GM23338 (cell line): Measurements from ENCODE around the gene CCDC50. TPM values are rescaled to one million over a fixed set of nuclear protein-coding genes. Genes with fewer than 3 reads are reported as not detected.

Experiments used
- ATAC-seq: fragments of 200-7000 bp; cut with Tn5 transposase; 3 replicates; pipeline ENCODE4 v1.9.1; 2020
- DNase-seq: peaks from one replicate; pipeline ENCODE4 v3.0.0-alpha.2; 2015; ENCODE audit warnings: low spot score
- H2AFZ ChIP-seq: fragments of 200-600 bp; sonication (generic); 2 replicates; pipeline ENCODE4 v1.8.0; 2016; ENCODE audit warnings: antibody characterized with exemption, mild to moderate bottlenecking, moderate library complexity
- H3F3A ChIP-seq: fragments of 200-600 bp; sonication (generic); replicated peaks from 2 replicates; pipeline ENCODE4 v1.8.0; 2017; ENCODE audit warnings: antibody characterized with exemption, mixed run types, low read depth
- H3K27ac ChIP-seq: fragments of 200-600 bp; sonication (generic); 2 replicates; pipeline ENCODE4 v1.6.1; 2016; ENCODE audit warnings: low read depth
- H3K27me3 ChIP-seq: fragments of 200-600 bp; sonication (generic); 2 replicates; pipeline ENCODE4 v1.8.0; 2016; ENCODE audit warnings: mild to moderate bottlenecking, mixed run types, moderate library complexity; ENCODE audit not compliant: insufficient read depth
- H3K36me3 ChIP-seq: fragments of 200-600 bp; sonication (generic); 2 replicates; pipeline ENCODE4 v1.8.0; 2016; ENCODE audit warnings: mild to moderate bottlenecking; ENCODE audit not compliant: insufficient read depth
- H3K4me1 ChIP-seq: fragments of 200-600 bp; sonication (generic); 2 replicates; pipeline ENCODE4 v1.8.0; 2016; ENCODE audit warnings: mild to moderate bottlenecking, moderate library complexity; ENCODE audit not compliant: insufficient read depth
- H3K4me2 ChIP-seq: fragments of 200-600 bp; sonication (generic); 2 replicates; pipeline ENCODE4 v1.7.1; 2017; ENCODE audit warnings: mixed run types
- H3K4me3 ChIP-seq: fragments of 200-600 bp; sonication (generic); 2 replicates; pipeline ENCODE4 v1.6.1; 2016; ENCODE audit warnings: mixed run types
- H3K79me2 ChIP-seq: fragments of 200-600 bp; sonication (generic); replicated peaks from 2 replicates; pipeline ENCODE4 v1.8.0; 2017; ENCODE audit warnings: mild to moderate bottlenecking; ENCODE audit not compliant: insufficient read depth
- H3K9me2 ChIP-seq: fragments of 200-600 bp; sonication (generic); 2 replicates; pipeline ENCODE4 v1.8.0; 2017; ENCODE audit not compliant: insufficient read depth
- H4K20me1 ChIP-seq: fragments of 200-600 bp; sonication (generic); replicated peaks from 2 replicates; pipeline ENCODE4 v1.8.0; 2017; ENCODE audit warnings: mild to moderate bottlenecking; ENCODE audit not compliant: insufficient read depth
- H3K27ac Mint-ChIP-seq: 2 replicates; pipeline ENCODE4 v1.8.0; 2020; ENCODE audit warnings: inconsistent platforms, mild to moderate bottlenecking, moderate library complexity, mixed read lengths
- H3K27me3 Mint-ChIP-seq: 3 replicates; pipeline ENCODE4 v1.8.0; 2022; ENCODE audit warnings: low read depth, mild to moderate bottlenecking, moderate library complexity, mixed read lengths, inconsistent platforms; ENCODE audit not compliant: insufficient read depth, poor library complexity
- H3K36me3 Mint-ChIP-seq: 3 replicates; pipeline ENCODE4 v1.8.0; 2021; ENCODE audit warnings: low read depth, mild to moderate bottlenecking, inconsistent platforms, moderate library complexity, mixed read lengths
- H3K4me1 Mint-ChIP-seq: 3 replicates; pipeline ENCODE4 v1.8.0; 2020; ENCODE audit warnings: mild to moderate bottlenecking, inconsistent platforms, mixed read lengths
- H3K4me3 Mint-ChIP-seq: 3 replicates; pipeline ENCODE4 v1.8.0; 2021; ENCODE audit warnings: moderate library complexity, mild to moderate bottlenecking, inconsistent platforms, mixed read lengths
- H3K9me3 Mint-ChIP-seq: 3 replicates; pipeline ENCODE4 v1.8.0; 2020; ENCODE audit warnings: moderate library complexity, mild to moderate bottlenecking, inconsistent platforms, mixed read lengths
- CTCF ChIP-seq, 2 experiments: fragments of 200-600 bp in 1 of 2; sonication (generic) in 1 of 2; conservative IDR thresholded peaks; 2 replicates each; pipeline versions ENCODE4 v1.5.1 to v1.6.1; 2016 to 2017; ENCODE audit warnings: antibody characterized with exemption in 2 of 2, low read depth in 2 of 2, mild to moderate bottlenecking in 2 of 2, moderate library complexity in 1 of 2
- POLR2AphosphoS5 ChIP-seq: IDR thresholded peaks from 2 replicates; pipeline ENCODE4 v1.6.1; 2016; ENCODE audit warnings: antibody characterized with exemption, low read depth
- REST ChIP-seq: IDR thresholded peaks from one replicate; pipeline ENCODE4 v1.6.1; 2018; ENCODE audit warnings: antibody characterized with exemption; ENCODE audit not compliant: unreplicated experiment
- ZNF462 ChIP-seq: fragments of 250-450 bp; sonication (Bioruptor Pico); IDR thresholded peaks from 2 replicates; pipeline ENCODE4 v1.5.0; 2020; ENCODE audit warnings: mild to moderate bottlenecking, moderate library complexity
- polyA plus RNA-seq: library from polyadenylated mRNA; unstranded; fragments of >200 nt; fragmentation: Nextera tagmentation; extraction: Ambion mirVana; gene quantifications from 2 replicates; pipeline ENCODE4 v1.2.1, GENCODE V29; 2016
- total RNA-seq: library from RNA; depleted of rRNA; stranded (reverse); fragments of >200 nt; shearing (Covaris generic); gene quantifications from 2 replicates; pipeline ENCODE4 v1.2.3, GENCODE V29; 2014

Gene CCDC50
- total and polyA plus RNA-seq, 2 experiments from 2014 or later: 22.4 to 25.4 TPM

DNA sequence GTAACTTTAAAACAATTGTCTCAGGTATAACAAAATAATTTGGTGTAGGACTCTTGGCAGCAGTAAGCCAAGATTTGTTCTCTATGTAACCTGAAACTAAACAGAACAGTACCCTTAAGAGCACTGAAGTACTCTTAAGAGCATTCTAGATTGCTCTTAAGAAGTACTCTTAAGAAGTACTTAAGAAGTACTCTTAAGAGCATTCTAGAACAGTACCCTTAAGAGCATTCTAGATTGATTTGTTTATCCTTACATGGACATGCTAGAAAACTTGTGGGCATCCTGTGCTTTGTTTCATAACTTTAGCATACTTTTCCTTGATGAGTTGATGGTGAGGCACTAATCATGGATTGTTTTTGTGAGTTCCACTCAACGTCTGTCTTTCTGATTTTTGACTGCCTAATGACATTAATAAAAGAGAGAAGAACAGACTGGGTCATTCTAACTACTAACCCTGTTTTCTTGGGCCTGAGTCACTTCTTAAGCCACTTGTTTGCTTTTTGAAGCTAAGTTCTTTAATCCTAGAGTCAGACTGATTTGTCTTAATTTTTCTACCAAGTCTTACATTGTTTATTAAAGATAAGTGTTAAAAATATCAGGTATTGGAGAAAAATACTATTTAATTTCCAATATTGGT is 58.4 kb downstream of the CCDC50 start (continued):
- TF ChIP-seq ZNF462 (CRISPR knock-in tag): no peak
- no peak for TF ChIP-seq POLR2AphosphoS5
- TF ChIP-seq CTCF (conservative IDR thresholded peaks at IDR 0.05; ENCODE audit: low read depth in 2 of 2): no peak

- H3K4me1 Mint-ChIP-seq: peaks cover 37% of the 10 kb centered on the region
- H3K9me2 ChIP-seq: no peaks in the 10 kb centered on the region
- no peak overlapping the region for H3K4me3 ChIP-seq
- H3K9me3 Mint-ChIP-seq: no peaks in the 10 kb centered on the region
- H3K36me3 ChIP-seq: no peaks in the 10 kb centered on the region
- TF ChIP-seq REST: no peak
- TF ChIP-seq CTCF (conservative IDR thresholded peaks at IDR 0.05; ENCODE audit: low read depth in 2 of 2): peak in 1 of 2 experiments; percentile 22; a peak in 1 of 4 replicates
- no peaks in the 10 kb centered on the region for H4K20me1 ChIP-seq
- peaks cover 25% of the 10 kb centered on the region for H3K4me1 ChIP-seq
- no peak overlapping the region for H2AFZ ChIP-seq
- peaks cover 3% of the 10 kb centered on the region for H3K27me3 Mint-ChIP-seq
- H3F3A ChIP-seq: no peaks in the 10 kb centered on the region
- no peak overlapping the region for H3K27ac ChIP-seq
- H3K27me3 ChIP-seq: no peaks in the 10 kb centered on the region
- no peak for DNase-seq
- H3K79me2 ChIP-seq: no peaks in the 10 kb centered on the region
- no peak overlapping the region for H3K4me2 ChIP-seq
- peak overlapping the region; percentile 56; the same call in 1 of the 2 replicates for H3K27ac Mint-ChIP-seq
- peaks cover 21% of the 10 kb centered on the region; the same call in 2 of the 3 replicates for H3K36me3 Mint-ChIP-seq
- no peak for ATAC-seq
- H3K4me3 Mint-ChIP-seq: no peak overlapping the region
Observed at GRCh38 chr3:191388823-191389222, 59.6 kb downstream of the CCDC50 start.
